ENCODE results near the gene SERINC5. TPM values are rescaled to one million over a fixed set of nuclear protein-coding genes. Genes with fewer than 3 reads are reported as not detected.
A peak's percentile ranks its signal among the peaks of the same experiment; 100 is the strongest.
"Not testable (repeated sequence)": the region's sequence is repeated elsewhere in the genome, so short reads cannot be mapped to it uniquely, and the experiment has no call there.

The SERINC5 gene
- total and polyA plus RNA-seq, 3 experiments from 2014 or later: 13.7 to 33.3 (median 32.9) TPM

GRCh38 chr5:80139466-80139972 is 116.3 kb downstream of the SERINC5 start:
- peak overlapping the region in 2 of 7 donors; percentile 8 to 56 for H3K4me3 Mint-ChIP-seq
- H3K27ac ChIP-seq (ENCODE audit: low read depth, low read length): no peak overlapping the region
- peaks cover 65 to 91% (median 90%) of the 10 kb centered on the region in 3 donors for H3K4me1 Mint-ChIP-seq
- CTCF ChIA-PET: interaction anchor here (0.5 to 1.9 kb wide), 5 partner anchors 23 to 168 kb away, joined by 3 to 6 read pairs (median 3); no protein-coding TSS in a partner anchor
- H3K9me3 ChIP-seq (ENCODE audit: low read length): no peaks in the 10 kb centered on the region
- no peak overlapping the region for H3K4me3 ChIP-seq (ENCODE audit: low read length)
- peaks cover 4 to 53% (median 21%) of the 10 kb centered on the region in 3 donors for H3K36me3 Mint-ChIP-seq
- H3K27me3 ChIP-seq (ENCODE audit: insufficient read depth, low read length, poor library complexity, severe bottlenecking): no peaks in the 10 kb centered on the region
- peaks cover 12% of the 10 kb centered on the region for H3K36me3 ChIP-seq (ENCODE audit: insufficient read depth, low read length)
- peaks cover 82% of the 10 kb centered on the region for H3K4me1 ChIP-seq (ENCODE audit: insufficient read depth, low read length)
- H3K27me3 Mint-ChIP-seq: peaks cover 0 to 3% of the 10 kb centered on the region in 2 donors
- POLR2A ChIA-PET: interaction anchor here (0.9 to 1.5 kb wide), 2 partner anchors 66 to 118 kb away, joined by 3 to 13 read pairs; no protein-coding TSS in a partner anchor
- peak overlapping the region; percentile 12 to 90 (median 80) for H3K27ac Mint-ChIP-seq
- no peaks in the 10 kb centered on the region for H3K9me3 Mint-ChIP-seq
- DNase-seq: no peak

- Mint-ChIP-seq H3K27me3 (peaks cover 0 to 3% of the 10 kb centered on the region in 2 donors), H3K4me3 (no peak overlapping the region), H3K9me3 (no peaks in the 10 kb centered on the region), H3K4me1 (peaks cover 73 to 93% (median 89%) of the 10 kb centered on the region in 3 donors), H3K36me3 (peaks cover 3 to 43% (median 13%) of the 10 kb centered on the region in 3 donors), H3K27ac (peak overlapping the region in 2 of 8 donors; percentile 67 to 91)
- Histone ChIP-seq H3K4me1 (ENCODE audit: insufficient read depth, low read length) (peaks cover 93% of the 10 kb centered on the region), H3K27ac (ENCODE audit: low read depth, low read length) (no peak overlapping the region), H3K36me3 (ENCODE audit: insufficient read depth, low read length) (peaks cover 5% of the 10 kb centered on the region), H3K4me3 (ENCODE audit: low read length) (no peak overlapping the region), H3K9me3 (ENCODE audit: low read length) (no peaks in the 10 kb centered on the region), H3K27me3 (ENCODE audit: insufficient read depth, low read length, poor library complexity, severe bottlenecking) (no peaks in the 10 kb centered on the region)
- no peak for DNase-seq
- CTCF ChIA-PET: interaction anchor here (1.3 kb wide), 1 partner anchor 54 kb away, joined by 3 read pairs; no protein-coding TSS in a partner anchor
- POLR2A ChIA-PET: no interaction called here
Observed at GRCh38 chr5:80138486-80138885, 117.4 kb downstream of the SERINC5 start.

GRCh38 chr5:80136798-80137197 is 119.0 kb downstream of the SERINC5 start:
- H3K4me1 Mint-ChIP-seq: peaks cover 74 to 94% (median 89%) of the 10 kb centered on the region in 3 donors
- H3K36me3 ChIP-seq (ENCODE audit: insufficient read depth, low read length); H3K4me3 ChIP-seq (ENCODE audit: low read length); H3K27me3 Mint-ChIP-seq; H3K9me3 ChIP-seq (ENCODE audit: low read length); H3K9me3 Mint-ChIP-seq; H3K27me3 ChIP-seq (ENCODE audit: insufficient read depth, low read length, poor library complexity, severe bottlenecking); H3K27ac ChIP-seq (ENCODE audit: low read depth, low read length): not testable (repeated sequence)
- ChIA-PET POLR2A (interaction anchor here (1.0 to 1.9 kb wide), 7 partner anchors 11 to 119 kb away, joined by 3 to 12 read pairs (median 5); partner anchors contain the start of gene SERINC5), CTCF (interaction anchor here (0.6 to 3.5 kb wide), 14 partner anchors 10 to 171 kb away, joined by 3 to 12 read pairs (median 4); partner anchors contain the start of gene SERINC5)
- peaks cover 97% of the 10 kb centered on the region for H3K4me1 ChIP-seq (ENCODE audit: insufficient read depth, low read length)
- H3K4me3 Mint-ChIP-seq: peak overlapping the region; percentile 6 to 82 (median 67)
- peak overlapping the region; percentile 67 to 97 (median 86) for H3K27ac Mint-ChIP-seq
- peaks cover 5 to 28% (median 6%) of the 10 kb centered on the region in 3 donors for H3K36me3 Mint-ChIP-seq
- DNase-seq: peak in 1 of 5 donors; percentile 55

- Mint-ChIP-seq H3K4me1 (peaks cover 61 to 91% (median 85%) of the 10 kb centered on the region in 3 donors), H3K27me3 (peaks cover 0 to 1% of the 10 kb centered on the region in 2 donors), H3K9me3 (no peaks in the 10 kb centered on the region), H3K36me3 (peaks cover 6 to 14% (median 11%) of the 10 kb centered on the region in 3 donors), H3K27ac (peak overlapping the region in 7 of 8 donors; percentile 67 to 97 (median 85)), H3K4me3 (peak overlapping the region in 5 of 7 donors; percentile 6 to 73 (median 66))
- Histone ChIP-seq H3K4me1 (ENCODE audit: insufficient read depth, low read length) (peaks cover 79% of the 10 kb centered on the region), H3K4me3 (ENCODE audit: low read length) (no peak overlapping the region), H3K27ac (ENCODE audit: low read depth, low read length) (no peak overlapping the region), H3K36me3 (ENCODE audit: insufficient read depth, low read length) (no peaks in the 10 kb centered on the region), H3K27me3 (ENCODE audit: insufficient read depth, low read length, poor library complexity, severe bottlenecking) (no peaks in the 10 kb centered on the region), H3K9me3 (ENCODE audit: low read length) (no peaks in the 10 kb centered on the region)
- CTCF ChIA-PET: interaction anchor here (1.1 to 3.5 kb wide), 4 partner anchors 9 to 120 kb away, joined by 3 to 12 read pairs (median 8); partner anchors contain the start of gene SERINC5
- POLR2A ChIA-PET: interaction anchor here (1.9 kb wide), 1 partner anchor 121 kb away, joined by 12 read pairs; the partner anchor contains the start of gene SERINC5
- DNase-seq: no peak
Observed at GRCh38 chr5:80134876-80135275, 121.0 kb downstream of the SERINC5 start.

- no peak overlapping the region for H3K27ac ChIP-seq (ENCODE audit: low read depth, low read length)
- H3K4me3 ChIP-seq (ENCODE audit: low read length): no peak overlapping the region
- Mint-ChIP-seq H3K4me1 (peaks cover 49 to 79% (median 58%) of the 10 kb centered on the region in 3 donors), H3K4me3 (no peak overlapping the region), H3K27me3 (peaks cover 0 to 2% of the 10 kb centered on the region in 2 donors), H3K9me3 (no peaks in the 10 kb centered on the region), H3K36me3 (peaks cover 6 to 28% (median 9%) of the 10 kb centered on the region in 3 donors), H3K27ac (peak overlapping the region in 4 of 8 donors; percentile 19 to 68 (median 42))
- H3K36me3 ChIP-seq (ENCODE audit: insufficient read depth, low read length): no peaks in the 10 kb centered on the region
- DNase-seq: no peak
- H3K4me1 ChIP-seq (ENCODE audit: insufficient read depth, low read length): peaks cover 48% of the 10 kb centered on the region
- POLR2A ChIA-PET: interaction anchor here (0.6 kb wide), 1 partner anchor 46 kb away, joined by 5 read pairs; no protein-coding TSS in a partner anchor
- H3K27me3 ChIP-seq (ENCODE audit: insufficient read depth, low read length, poor library complexity, severe bottlenecking): no peaks in the 10 kb centered on the region
- no peaks in the 10 kb centered on the region for H3K9me3 ChIP-seq (ENCODE audit: low read length)
- CTCF ChIA-PET: no interaction called here
Observed at GRCh38 chr5:80129146-80129545, 126.7 kb downstream of the SERINC5 start.

GRCh38 chr5:80128141-80128540 is 127.7 kb downstream of the SERINC5 start:
- peaks cover 6 to 30% (median 11%) of the 10 kb centered on the region in 3 donors for H3K36me3 Mint-ChIP-seq
- Histone ChIP-seq H3K36me3 (ENCODE audit: insufficient read depth, low read length) (no peaks in the 10 kb centered on the region), H3K27ac (ENCODE audit: low read depth, low read length) (no peak overlapping the region), H3K4me3 (ENCODE audit: low read length) (no peak overlapping the region), H3K4me1 (ENCODE audit: insufficient read depth, low read length) (peaks cover 39% of the 10 kb centered on the region), H3K27me3 (ENCODE audit: insufficient read depth, low read length, poor library complexity, severe bottlenecking) (no peaks in the 10 kb centered on the region), H3K9me3 (ENCODE audit: low read length) (no peaks in the 10 kb centered on the region)
- peak overlapping the region in 3 of 8 donors; percentile 6 to 75 (median 25) for H3K27ac Mint-ChIP-seq
- DNase-seq: no peak
- ChIA-PET CTCF (no interaction called here), POLR2A (no interaction called here)
- no peak overlapping the region for H3K4me3 Mint-ChIP-seq
- H3K9me3 Mint-ChIP-seq: no peaks in the 10 kb centered on the region
- peaks cover 0 to 2% of the 10 kb centered on the region in 2 donors for H3K27me3 Mint-ChIP-seq
- peaks cover 45 to 78% (median 55%) of the 10 kb centered on the region in 3 donors for H3K4me1 Mint-ChIP-seq

- Mint-ChIP-seq H3K27me3 (peaks cover 0 to 2% of the 10 kb centered on the region in 2 donors), H3K4me3 (no peak overlapping the region), H3K36me3 (peaks cover 7 to 30% (median 11%) of the 10 kb centered on the region in 3 donors), H3K4me1 (peaks cover 39 to 73% (median 50%) of the 10 kb centered on the region in 3 donors), H3K27ac (peak overlapping the region in 1 of 8 donors; percentile 31), H3K9me3 (no peaks in the 10 kb centered on the region)
- peaks cover 29% of the 10 kb centered on the region for H3K4me1 ChIP-seq (ENCODE audit: insufficient read depth, low read length)
- CTCF ChIA-PET: interaction anchor here (2.0 kb wide), 1 partner anchor 36 kb away, joined by 7 read pairs; no protein-coding TSS in a partner anchor
- H3K27ac ChIP-seq (ENCODE audit: low read depth, low read length): no peak overlapping the region
- no peak overlapping the region for H3K4me3 ChIP-seq (ENCODE audit: low read length)
- POLR2A ChIA-PET: no interaction called here
- no peaks in the 10 kb centered on the region for H3K36me3 ChIP-seq (ENCODE audit: insufficient read depth, low read length)
- H3K27me3 ChIP-seq (ENCODE audit: insufficient read depth, low read length, poor library complexity, severe bottlenecking): no peaks in the 10 kb centered on the region
- H3K9me3 ChIP-seq (ENCODE audit: low read length): no peaks in the 10 kb centered on the region
- no peak for DNase-seq
Observed at GRCh38 chr5:80127116-80127552, 128.7 kb downstream of the SERINC5 start.
